Measurements from ENCODE around the gene NNAT.
"Not testable (repeated sequence)": the region's sequence is repeated elsewhere in the genome, so short reads cannot be mapped to it uniquely, and the experiment has no call there.

NNAT gene

DNA sequence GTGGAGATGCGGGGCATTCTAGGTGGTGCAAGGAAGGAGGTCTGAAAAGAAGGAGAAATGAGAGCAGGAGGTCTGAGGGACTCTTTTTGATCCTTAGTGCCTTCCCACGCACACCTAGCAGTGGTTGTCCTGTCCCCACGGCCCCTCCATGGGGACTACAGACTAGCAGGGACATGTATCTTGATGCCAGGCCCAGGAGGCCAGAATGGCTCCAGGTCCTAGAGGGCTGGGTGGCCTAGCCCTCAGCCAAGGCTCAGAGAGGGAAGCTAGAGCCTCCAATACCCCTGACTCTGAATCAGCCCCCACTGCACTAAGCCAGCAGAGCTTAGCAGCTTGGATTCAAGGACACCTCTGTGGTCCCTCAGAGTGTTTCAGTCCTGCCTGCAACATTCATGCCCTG, 23.3 kb downstream of the NNAT start:
- no peak for DNase-seq (ENCODE audit: low read depth)
- TF ChIP-seq, protein P1, sequence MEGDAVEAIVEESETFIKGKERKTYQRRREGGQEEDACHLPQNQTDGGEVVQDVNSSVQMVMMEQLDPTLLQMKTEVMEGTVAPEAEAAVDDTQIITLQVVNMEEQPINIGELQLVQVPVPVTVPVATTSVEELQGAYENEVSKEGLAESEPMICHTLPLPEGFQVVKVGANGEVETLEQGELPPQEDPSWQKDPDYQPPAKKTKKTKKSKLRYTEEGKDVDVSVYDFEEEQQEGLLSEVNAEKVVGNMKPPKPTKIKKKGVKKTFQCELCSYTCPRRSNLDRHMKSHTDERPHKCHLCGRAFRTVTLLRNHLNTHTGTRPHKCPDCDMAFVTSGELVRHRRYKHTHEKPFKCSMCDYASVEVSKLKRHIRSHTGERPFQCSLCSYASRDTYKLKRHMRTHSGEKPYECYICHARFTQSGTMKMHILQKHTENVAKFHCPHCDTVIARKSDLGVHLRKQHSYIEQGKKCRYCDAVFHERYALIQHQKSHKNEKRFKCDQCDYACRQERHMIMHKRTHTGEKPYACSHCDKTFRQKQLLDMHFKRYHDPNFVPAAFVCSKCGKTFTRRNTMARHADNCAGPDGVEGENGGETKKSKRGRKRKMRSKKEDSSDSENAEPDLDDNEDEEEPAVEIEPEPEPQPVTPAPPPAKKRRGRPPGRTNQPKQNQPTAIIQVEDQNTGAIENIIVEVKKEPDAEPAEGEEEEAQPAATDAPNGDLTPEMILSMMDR (IDR thresholded peaks at IDR 0.05; ENCODE audit: low read length, missing control alignments): no peak
- H3K4me3 ChIP-seq (replicated peaks; ENCODE audit: low read depth, low read length): no peak overlapping the region

DNA sequence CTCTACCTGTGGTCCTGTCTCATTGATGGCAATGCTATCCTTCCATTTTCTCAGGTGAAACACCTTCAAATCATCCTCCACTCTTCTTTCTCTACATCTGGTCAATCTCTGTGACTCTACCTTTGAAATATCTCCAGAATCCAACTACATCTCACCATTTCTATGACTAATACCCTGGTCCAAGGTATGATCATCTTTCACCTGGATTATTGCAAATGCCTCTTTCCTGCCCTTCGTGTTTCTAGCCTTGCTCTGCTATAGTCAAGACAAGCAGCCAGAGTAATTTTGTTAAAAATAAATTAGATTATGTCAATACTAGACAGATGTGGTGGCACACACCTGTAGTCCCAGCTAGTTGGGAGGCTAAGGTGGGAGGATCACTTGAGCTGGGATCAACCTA, 24.5 kb downstream of the NNAT start:
- DNase-seq (ENCODE audit: low read depth): no peak
- no peak overlapping the region for H3K4me3 ChIP-seq (replicated peaks; ENCODE audit: low read depth, low read length)
- TF ChIP-seq, protein P1 (IDR thresholded peaks at IDR 0.05; ENCODE audit: low read length, missing control alignments): no peak

DNA sequence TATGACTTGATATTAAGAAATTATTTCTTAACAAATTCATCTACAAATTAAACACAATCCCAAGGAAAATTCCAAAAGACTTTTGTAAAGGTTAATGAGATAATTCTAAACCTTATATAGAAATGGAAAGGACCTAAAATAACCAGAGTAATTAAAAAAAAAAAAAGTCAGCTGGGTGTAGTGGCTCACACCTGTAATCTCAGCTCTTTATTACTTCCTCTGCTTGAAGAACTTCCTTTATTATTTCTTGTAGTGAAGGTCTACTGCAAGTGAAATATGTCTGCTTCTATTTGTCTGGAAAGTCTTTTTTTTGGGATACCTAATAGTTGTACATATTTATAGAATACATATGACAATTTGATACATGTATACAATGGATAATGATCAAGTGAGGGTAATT, 26.9 kb downstream of the NNAT start:
- TF ChIP-seq, protein P1 (IDR thresholded peaks at IDR 0.05; ENCODE audit: low read length, missing control alignments): no peak

DNA sequence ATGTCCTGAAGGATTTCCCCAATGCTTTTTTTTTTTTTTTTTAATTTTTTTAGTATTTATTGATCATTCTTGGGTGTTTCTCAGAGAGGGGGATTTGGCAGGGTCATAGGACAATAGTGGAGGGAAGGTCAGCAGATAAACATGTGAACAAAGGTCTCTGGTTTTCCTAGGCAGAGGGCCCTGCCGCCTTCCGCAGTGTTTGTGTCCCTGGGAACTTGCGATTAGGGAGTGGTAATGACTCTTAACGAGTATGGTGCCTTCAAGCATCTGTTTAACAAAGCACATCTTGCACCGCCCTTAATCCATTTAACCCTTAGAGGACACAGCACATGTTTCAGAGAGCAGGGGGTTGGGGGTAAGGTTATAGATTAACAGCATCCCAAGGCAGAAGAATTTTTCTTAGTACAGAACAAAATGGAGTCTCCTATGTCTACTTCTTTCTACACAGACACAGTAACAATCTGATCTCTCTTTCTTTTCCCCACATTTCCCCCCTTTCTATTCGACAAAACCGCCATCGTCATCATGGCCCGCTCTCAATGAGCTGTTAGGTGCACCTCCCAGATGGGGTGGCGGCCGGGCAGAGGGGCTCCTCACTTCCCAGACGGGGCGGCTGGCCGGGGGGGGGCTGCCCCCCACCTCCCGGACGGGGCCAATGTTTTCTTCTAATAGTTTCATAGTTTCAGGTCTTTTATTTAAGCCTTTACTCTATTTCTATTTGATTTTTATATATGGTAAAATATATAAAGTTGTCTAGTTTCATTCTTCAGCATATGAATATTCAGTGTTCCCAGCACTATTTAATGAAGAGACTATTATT, 29.3 kb downstream of the NNAT start:
- DNase-seq (ENCODE audit: low read depth); H3K4me3 ChIP-seq (replicated peaks; ENCODE audit: low read depth, low read length): not testable (repeated sequence)

More for the DNA sequence above, 26.9 kb downstream of the NNAT start:
- no peak for DNase-seq (ENCODE audit: low read depth)
- H3K4me3 ChIP-seq (replicated peaks; ENCODE audit: low read depth, low read length): no peak overlapping the region

DNA sequence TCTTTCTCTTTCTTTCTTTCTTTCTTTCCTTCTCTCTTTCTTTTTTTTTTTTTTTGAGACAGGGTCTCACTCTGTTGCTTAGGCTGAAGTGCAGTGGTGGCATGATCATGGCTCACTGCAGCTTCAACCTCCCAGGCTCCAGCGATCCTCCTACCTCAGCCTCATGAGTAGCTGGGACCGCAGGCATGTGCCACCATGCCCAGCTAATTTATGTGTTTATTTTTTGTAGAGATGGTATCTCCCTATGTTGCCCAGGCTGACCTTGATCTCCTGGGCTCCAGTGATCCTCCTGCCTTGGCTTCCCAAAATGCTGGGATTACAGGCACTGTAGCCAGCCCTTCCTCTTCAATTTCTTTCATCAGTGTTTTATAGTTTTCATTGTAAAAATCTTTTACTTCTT, 30.6 kb downstream of the NNAT start:
- not testable (repeated sequence) for DNase-seq (ENCODE audit: low read depth); H3K4me3 ChIP-seq (replicated peaks; ENCODE audit: low read depth, low read length)

DNA sequence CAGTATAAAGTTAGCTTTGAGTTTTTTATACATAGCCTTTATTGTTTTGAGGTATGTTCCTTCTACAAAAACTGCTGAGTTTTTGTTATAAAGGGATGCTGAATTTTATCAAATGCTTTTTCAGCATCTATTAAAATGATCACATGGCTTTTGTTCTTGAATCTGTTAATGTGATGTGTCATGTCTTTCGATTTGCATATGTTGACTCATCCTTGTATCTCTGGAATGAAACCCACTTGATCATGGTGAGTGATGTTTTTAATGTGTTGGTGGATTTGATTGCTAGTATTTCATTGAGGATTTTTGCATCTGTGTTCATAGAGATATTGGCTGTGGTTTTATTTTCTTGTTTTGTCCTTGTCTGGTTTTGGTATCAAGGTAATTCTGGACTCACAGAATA, 31.4 kb downstream of the NNAT start:
- no peak overlapping the region for H3K4me3 ChIP-seq (replicated peaks; ENCODE audit: low read depth, low read length)
- DNase-seq (ENCODE audit: low read depth): peak; percentile 8
- TF ChIP-seq, protein P1 (IDR thresholded peaks at IDR 0.05; ENCODE audit: low read length, missing control alignments): no peak

DNA sequence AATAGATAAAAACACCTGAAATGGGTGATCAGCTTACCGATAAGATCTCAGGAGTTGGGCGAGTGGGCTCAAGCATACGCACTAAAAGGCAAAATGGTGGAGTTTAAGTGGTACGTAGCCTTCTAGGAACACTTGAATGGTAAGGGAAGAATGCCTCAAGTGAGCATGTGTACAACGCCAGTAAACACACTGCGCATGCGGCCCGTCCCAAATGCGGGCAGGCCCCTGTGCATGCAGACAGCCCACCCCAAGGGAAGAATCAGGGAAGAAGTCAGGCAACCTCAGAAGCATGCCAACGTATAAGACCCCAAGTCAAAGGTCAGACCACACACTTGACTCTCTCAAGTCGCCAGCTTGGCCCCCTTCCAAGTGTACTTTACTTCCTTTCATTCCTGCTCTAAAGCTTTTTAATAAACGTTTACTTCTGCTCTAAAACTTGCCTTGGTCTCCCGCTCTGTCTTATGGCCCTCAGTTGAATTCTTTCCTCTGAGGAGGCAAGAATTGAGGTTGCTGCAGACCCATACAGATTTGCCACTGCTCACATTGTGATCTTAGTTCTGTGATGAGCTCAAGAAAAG, 33.8 kb downstream of the NNAT start:
- not testable (repeated sequence) for DNase-seq (ENCODE audit: low read depth); H3K4me3 ChIP-seq (replicated peaks; ENCODE audit: low read depth, low read length)

DNA sequence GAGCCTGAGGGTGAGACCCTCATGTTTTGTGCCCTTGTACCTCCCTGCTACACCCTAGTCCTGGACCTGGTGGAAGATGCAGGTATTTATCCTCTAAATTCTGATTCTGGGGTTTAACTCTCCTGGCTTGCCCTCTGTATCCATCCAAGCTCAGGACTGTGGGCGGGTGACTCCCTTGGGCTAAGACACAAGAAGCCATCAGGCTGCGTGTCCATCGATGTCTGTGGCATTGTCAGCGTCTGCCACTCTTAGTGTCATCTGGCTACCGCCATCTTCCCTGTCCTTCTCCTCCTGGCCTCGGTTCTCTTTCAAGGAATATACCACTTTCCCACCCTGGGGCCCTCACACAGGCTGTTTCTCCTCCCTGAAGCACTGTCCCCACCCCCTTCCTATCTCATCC, 35.5 kb downstream of the NNAT start:
- no peak overlapping the region for H3K4me3 ChIP-seq (replicated peaks; ENCODE audit: low read depth, low read length)
- TF ChIP-seq, protein P1 (IDR thresholded peaks at IDR 0.05; ENCODE audit: low read length, missing control alignments): no peak
- no peak for DNase-seq (ENCODE audit: low read depth)
